Kidney (tissue), 14 donors: Measurements from ENCODE around the gene CNNM3. TPM values are rescaled to one million over a fixed set of nuclear protein-coding genes. Genes with fewer than 3 reads are reported as not detected.

Experiments used
- DNase-seq, 5 donors: peaks; one replicate each; pipeline ENCODE4 v3.0.0-alpha.2; 2013 to 2020
- FAIRE-seq: peaks from 2 replicates; lab custom pipeline; 2012; peaks lifted over from hg19 to GRCh38; lab: Jason Lieb, UNC
- H3K27ac ChIP-seq, 2 donors: one replicate each; pipeline ENCODE4 v1.7.0; 2013; ENCODE audit warnings: low read depth in 2 of 2, low read length in 2 of 2, inconsistent platforms in 1 of 2
- H3K27me3 ChIP-seq: one replicate; pipeline ENCODE4 v1.7.1; 2013; ENCODE audit warnings: low read length, inconsistent platforms; ENCODE audit not compliant: control insufficient read depth, insufficient read depth
- H3K36me3 ChIP-seq, 3 donors: one replicate each; pipeline versions ENCODE4 v1.7.0 to v1.7.1; 2013; ENCODE audit warnings: low read length in 3 of 3, control low read depth in 1 of 3, inconsistent platforms in 1 of 3; ENCODE audit not compliant: insufficient read depth in 3 of 3, control insufficient read depth in 2 of 3
- H3K4me1 ChIP-seq, 3 donors: one replicate each; pipeline versions ENCODE4 v1.7.0 to v1.7.1; 2013; ENCODE audit warnings: low read length in 3 of 3, inconsistent platforms in 1 of 3, low read depth in 1 of 3; ENCODE audit not compliant: control insufficient read depth in 2 of 3, insufficient read depth in 2 of 3
- H3K4me3 ChIP-seq, 3 donors: one replicate each; pipeline versions ENCODE4 v1.7.0 to v1.8.1; 2013; ENCODE audit warnings: low read length in 3 of 3, control low read depth in 1 of 3, inconsistent platforms in 1 of 3
- H3K9ac ChIP-seq, 3 donors: one replicate each; pipeline versions ENCODE4 v1.7.0 to v1.7.1; 2013; ENCODE audit warnings: low read length in 3 of 3, control low read depth in 1 of 3, inconsistent platforms in 1 of 3
- H3K9me3 ChIP-seq, 3 donors: one replicate each; pipeline versions ENCODE4 v1.7.0 to v1.7.1; 2013; ENCODE audit warnings: low read length in 3 of 3, control low read depth in 1 of 3, inconsistent platforms in 1 of 3; ENCODE audit not compliant: control insufficient read depth in 2 of 3, insufficient read depth in 1 of 3
- intact Hi-C: fragments of 100-400 bp; cut with DNase I; formaldehyde crosslinking; loops from one replicate; pipeline ENCODE4 v1.11.1; 2022
- polyA plus RNA-seq: library from polyadenylated mRNA; stranded (reverse); fragments of 350-450 nt; fragmentation: Illumina TruSeq; extraction: RNeasy Lipid Tissue Mini Kit (QIAGEN cat#74804); gene quantifications from one replicate; pipeline ENCODE4 v1.2.3, GENCODE V29; 2014; ENCODE audit warnings: low read depth, low replicate concordance; ENCODE audit not compliant: insufficient read depth
- total RNA-seq: library from RNA; stranded (reverse); fragmentation: NEBNext Ultra II Directional; extraction: Animal tissue kit (Norgen Biotek cat#: 25700); gene quantifications from one replicate; pipeline ENCODE4 v1.2.1, GENCODE V29; 2021
- TF ChIP-seq, protein P1 (sequence below): IDR thresholded peaks from 3 replicates; pipeline ENCODE4 v1.5.1; 2012; ENCODE audit warnings: mild to moderate bottlenecking, moderate library complexity, borderline replicate concordance; ENCODE audit not compliant: insufficient read depth; ENCODE audit errors: extremely low read depth
- donor health status: control.
- donor health status: control.
- donor health status: control.
- donor health status: control.
- donor health status: control.
- donor health status: DM: yes; HTN: yes; CAD: no.
- donor health status: Normal renal cell carcinoma (clear cell type).

The CNNM3 gene
- total and polyA plus RNA-seq, 2 donors from 2014 or later: 6.9 to 26.1 TPM

DNA sequence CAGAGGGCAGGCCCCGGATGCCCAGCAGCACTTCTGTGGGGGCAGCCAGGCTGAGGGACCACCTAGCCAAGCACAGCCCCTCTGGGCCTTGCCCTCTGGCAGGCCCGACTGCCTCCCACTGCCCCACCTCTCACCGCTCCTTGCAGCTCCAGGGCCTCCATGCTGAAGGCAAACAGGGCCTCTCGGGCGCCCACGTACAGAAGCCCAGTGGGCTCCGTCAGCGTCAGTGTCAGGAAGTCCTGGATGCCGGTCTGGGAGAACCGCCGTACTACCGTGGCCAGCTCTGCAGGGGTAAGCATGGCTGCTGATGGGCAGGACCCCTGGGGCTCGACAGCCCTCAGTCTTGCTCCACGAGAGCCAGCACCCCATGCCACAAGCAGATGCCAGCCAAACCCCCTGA is 50.1 kb downstream of the CNNM3 start:
- no peak for DNase-seq
- Histone ChIP-seq H3K27me3 (no peaks in the 10 kb centered on the region), H3K9me3 (no peaks in the 10 kb centered on the region), H3K36me3 (peaks cover 8 to 22% (median 18%) of the 10 kb centered on the region in 3 donors), H3K9ac (no peak overlapping the region), H3K4me1 (peaks cover 0 to 14% (median 0%) of the 10 kb centered on the region in 3 donors), H3K4me3 (no peak overlapping the region), H3K27ac (no peak overlapping the region)
- FAIRE-seq: no peak
- TF ChIP-seq, protein P1, sequence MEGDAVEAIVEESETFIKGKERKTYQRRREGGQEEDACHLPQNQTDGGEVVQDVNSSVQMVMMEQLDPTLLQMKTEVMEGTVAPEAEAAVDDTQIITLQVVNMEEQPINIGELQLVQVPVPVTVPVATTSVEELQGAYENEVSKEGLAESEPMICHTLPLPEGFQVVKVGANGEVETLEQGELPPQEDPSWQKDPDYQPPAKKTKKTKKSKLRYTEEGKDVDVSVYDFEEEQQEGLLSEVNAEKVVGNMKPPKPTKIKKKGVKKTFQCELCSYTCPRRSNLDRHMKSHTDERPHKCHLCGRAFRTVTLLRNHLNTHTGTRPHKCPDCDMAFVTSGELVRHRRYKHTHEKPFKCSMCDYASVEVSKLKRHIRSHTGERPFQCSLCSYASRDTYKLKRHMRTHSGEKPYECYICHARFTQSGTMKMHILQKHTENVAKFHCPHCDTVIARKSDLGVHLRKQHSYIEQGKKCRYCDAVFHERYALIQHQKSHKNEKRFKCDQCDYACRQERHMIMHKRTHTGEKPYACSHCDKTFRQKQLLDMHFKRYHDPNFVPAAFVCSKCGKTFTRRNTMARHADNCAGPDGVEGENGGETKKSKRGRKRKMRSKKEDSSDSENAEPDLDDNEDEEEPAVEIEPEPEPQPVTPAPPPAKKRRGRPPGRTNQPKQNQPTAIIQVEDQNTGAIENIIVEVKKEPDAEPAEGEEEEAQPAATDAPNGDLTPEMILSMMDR: no peak
- intact Hi-C loops: no loop called here

DNA sequence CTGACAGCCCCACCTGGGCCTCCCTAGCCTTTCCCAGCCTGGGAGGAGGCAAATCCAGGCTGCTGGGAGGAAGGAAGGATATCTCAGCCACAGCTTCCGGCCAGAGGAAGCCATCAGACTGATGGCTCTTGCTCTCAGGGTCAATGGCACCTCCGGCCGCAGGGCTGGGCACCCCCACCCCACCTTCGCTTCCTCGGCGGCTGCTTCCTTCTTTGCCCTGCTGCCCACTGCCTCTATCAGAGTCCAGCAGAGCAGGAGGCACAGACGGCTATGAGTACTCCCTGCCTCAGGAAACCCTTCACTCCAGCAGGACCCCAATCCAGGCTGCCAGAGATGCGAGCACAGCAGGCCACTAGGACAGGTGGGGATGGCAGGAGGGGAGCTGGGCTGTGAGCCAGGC is 50.5 kb downstream of the CNNM3 start:
- peaks cover 8 to 18% (median 13%) of the 10 kb centered on the region in 3 donors for H3K36me3 ChIP-seq
- DNase-seq (peak in 1 of 5 donors; percentile 74), FAIRE-seq (no peak)
- peak overlapping the region in 2 of 3 donors; percentile 34 to 74 for H3K4me3 ChIP-seq
- H3K9me3 ChIP-seq: no peaks in the 10 kb centered on the region
- H3K4me1 ChIP-seq: peaks cover 0 to 14% (median 0%) of the 10 kb centered on the region in 3 donors
- intact Hi-C loops: no loop called here
- H3K9ac ChIP-seq: no peak overlapping the region
- H3K27me3 ChIP-seq: no peaks in the 10 kb centered on the region
- TF ChIP-seq, protein P1: no peak
- peak overlapping the region in 1 of 2 donors; percentile 28 for H3K27ac ChIP-seq

DNA sequence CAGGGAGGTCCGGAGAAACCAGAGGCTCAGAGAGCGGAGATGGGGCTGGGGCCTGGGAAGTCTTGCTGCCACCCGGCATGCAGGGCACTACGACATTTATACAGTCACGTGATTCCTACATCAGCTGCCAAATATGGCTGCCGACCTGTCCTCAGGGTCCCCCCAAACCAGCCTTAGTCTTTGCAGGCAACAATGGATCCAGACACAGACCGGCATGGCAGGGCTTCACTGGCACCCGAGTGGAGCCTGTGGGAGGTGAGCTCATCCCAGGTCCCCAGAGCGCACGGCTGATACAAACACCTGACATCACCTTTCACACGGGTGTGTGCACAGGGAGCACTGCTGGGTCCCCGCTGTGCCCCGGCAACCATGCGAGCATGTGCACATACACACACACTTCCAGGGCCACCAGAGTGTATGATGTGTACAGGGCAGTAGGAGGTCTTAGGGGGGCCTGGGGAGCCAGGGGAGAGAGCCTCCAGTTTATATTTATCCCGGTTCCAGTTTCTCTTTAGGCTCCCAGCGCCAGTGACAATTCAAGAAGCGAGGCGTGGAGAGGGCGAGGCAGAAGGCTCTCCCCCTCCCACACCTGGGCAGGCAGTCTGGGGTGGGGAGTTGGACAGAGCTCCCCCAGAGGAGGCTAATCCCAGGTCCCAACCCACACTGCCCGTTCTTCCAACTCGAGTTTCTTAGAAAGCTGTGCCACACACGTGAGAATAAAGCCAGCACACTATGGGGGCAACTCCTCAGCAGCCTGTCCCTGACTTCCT is 51.1 kb downstream of the CNNM3 start:
- H3K4me1 ChIP-seq: peaks cover 0 to 14% (median 0%) of the 10 kb centered on the region in 3 donors
- H3K27ac ChIP-seq: peak overlapping the region; percentile 90 to 92
- FAIRE-seq (no peak), DNase-seq (no peak)
- intact Hi-C loops: no loop called here
- peak overlapping the region; percentile 57 to 74 (median 65) for H3K4me3 ChIP-seq
- TF ChIP-seq, protein P1: no peak
- no peaks in the 10 kb centered on the region for H3K27me3 ChIP-seq
- H3K9ac ChIP-seq: peak overlapping the region in 2 of 3 donors; percentile 2 to 61
- H3K9me3 ChIP-seq: no peaks in the 10 kb centered on the region
- H3K36me3 ChIP-seq: peaks cover 5 to 18% (median 13%) of the 10 kb centered on the region in 3 donors
